HG02678 (cell line): ENCODE measurements around the gene TBC1D24.

Experiments
- ATAC-seq: cut with Tn5 transposase; IDR thresholded peaks from one replicate; pipeline ENCODE4 v1.9.1; 2021; ENCODE audit warnings: mild to moderate bottlenecking, moderate library complexity; ENCODE audit not compliant: unreplicated experiment

Gene TBC1D24

DNA sequence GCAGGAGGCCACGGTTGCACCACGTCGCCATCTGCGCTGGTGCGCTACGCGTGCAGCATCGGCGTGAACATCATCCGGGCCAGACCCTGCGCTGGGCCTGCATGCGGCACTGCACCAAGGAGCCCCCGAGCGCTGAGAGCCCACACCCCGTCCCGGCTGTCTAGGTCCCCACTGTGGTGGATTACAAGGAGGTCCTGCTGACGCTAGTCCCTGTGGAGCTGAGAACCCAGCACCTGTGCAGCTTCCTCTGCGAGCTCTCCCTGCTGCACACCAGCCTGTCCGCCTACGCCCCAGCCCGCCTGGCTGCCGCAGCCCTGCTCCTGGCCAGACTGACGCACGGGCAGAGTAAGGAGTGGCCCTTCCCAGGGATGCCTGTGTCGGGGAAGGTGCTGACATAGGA is 25.8 kb upstream of the TBC1D24 start:
- ATAC-seq = no peak

DNA sequence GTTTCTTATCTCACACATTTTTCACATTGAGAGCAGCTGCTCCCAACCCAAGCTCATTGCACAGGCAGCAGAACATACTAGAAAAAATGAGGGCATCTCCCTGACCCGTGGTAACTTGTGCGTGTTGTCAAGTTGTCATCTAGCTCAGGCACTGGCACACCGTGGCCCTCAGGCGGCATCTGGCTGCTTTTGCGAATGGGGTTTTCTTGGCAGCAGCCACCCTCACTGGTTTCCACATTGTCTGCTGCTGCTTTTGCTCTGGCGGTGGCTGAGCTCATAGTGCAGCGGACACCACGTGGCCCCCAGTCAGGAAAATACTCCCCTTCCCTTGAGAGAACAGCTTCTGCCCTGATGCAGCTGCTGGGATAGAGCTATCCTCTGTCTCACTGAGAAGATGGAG is 24.4 kb upstream of the TBC1D24 start:
- ATAC-seq = no peak

DNA sequence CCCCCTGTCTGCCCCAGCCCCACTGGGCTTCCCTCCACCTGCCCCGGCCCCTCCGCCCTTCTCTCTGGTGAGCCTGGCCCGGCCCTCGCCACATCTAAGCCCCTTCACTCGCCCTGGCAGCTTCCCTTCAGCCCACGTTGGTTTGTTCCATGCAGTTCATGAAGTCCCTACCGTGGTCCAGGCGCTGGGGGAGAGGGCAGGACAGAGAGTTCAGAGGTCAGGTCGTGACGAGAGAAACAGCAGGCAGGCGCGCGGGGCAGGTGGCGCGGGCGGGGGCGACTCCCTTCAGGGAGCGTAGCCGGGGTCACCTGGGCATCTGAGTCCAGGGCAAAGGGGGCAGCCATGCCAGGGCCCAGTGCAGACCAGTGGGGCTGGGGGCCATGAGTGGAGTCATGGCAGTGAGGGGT is 23.9 kb upstream of the TBC1D24 start:
- ATAC-seq = no peak

DNA sequence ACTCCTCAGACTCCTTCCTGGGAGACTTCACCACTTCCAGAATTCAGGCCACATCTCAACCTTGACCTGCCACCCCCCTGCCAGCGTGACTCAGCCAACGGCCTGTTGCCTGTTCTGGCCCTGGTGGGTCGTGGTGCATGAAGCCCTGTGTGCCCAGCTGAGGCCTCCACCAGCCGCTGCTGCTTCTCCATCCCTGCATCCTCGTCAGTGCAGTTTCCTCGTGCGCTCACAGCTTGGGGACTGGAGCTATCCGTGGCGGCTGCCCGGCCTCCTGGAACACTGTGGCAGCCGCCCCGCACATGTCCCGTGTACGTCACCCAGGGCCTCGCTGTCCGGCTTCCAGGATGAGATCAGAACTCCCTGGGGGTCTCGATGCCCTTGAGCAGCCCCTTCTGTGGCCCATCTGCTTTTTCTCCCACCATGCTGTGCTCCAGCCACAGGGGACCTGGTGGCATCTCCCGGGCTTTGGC is 23.0 kb upstream of the TBC1D24 start:
- ATAC-seq = no peak

DNA sequence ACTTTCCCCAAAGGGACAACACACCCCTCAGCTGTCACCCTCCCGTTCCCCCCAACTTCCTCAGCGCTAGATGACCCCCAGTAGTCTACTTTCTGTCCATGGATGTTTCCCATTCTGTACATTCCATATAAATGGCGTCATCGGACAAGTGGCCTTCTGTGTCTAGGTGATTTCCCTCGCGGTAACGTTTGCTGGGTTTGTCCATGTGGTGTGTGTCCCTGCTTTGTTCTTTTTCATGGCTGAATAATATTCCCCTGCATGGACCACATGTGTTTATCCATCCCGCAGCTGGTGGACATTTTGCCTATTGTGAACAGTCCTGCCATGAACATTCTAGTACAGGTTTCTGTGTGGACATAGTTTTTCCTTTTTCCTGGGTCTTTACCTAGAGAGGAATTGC is 22.3 kb upstream of the TBC1D24 start:
- ATAC-seq = no peak

DNA sequence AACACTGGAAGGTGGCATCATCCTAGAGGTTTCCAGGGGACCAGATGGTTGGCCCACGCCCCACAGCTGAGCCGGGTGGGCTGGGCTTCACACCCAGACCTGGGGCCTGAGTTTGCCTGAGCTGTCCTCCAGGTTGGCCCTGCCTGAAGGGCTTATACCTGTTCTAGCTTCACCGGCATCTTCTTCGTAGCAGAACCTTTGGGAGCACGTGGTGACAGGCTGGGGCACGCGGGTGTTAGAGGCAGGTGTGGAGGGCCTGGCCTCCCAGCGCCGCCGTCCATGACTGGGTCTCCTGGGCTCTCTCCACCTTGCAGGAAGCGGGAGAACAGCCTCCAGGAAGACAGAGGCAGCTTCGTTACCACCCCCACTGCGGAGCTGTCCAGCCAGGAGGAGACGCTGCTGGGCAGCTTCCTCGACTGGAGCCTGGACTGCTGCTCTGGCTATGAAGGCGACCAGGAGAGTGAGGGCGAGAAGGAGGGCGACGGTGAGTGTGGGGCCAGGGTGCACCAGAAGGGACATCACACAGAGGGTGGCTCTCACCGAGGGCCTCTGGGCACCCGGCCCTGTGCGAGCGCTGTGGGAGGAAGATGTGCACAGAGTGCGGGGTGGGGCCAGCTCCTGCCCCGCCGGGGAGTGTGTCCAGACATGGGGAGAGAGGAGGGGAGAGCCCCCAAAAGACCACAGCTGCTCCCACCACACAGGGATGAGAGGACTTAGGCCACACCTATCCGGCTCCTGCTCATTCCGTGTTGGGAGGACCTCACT is 19.7 kb upstream of the TBC1D24 start:
- ATAC-seq = no peak

DNA sequence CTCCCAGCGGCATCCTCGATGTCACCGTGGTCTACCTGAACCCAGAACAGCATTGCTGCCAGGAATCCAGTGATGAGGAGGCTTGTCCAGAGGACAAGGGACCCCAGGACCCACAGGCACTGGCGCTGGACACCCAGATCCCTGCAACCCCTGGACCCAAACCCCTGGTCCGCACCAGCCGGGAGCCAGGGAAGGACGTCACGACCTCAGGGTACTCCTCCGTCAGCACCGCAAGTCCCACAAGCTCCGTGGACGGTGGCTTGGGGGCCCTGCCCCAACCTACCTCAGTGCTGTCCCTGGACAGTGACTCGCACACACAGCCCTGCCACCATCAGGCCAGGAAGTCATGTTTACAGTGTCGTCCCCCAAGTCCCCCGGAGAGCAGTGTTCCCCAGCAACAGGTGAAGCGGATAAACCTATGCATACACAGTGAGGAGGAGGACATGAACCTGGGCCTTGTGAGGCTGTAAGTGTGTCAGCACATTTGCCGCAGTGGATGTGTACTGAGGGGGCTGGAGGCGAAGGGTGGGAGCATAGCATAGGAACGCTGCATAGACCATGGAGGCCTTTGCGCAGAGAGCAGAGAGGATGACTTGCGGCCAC is 18.3 kb upstream of the TBC1D24 start:
- no peak for ATAC-seq

DNA sequence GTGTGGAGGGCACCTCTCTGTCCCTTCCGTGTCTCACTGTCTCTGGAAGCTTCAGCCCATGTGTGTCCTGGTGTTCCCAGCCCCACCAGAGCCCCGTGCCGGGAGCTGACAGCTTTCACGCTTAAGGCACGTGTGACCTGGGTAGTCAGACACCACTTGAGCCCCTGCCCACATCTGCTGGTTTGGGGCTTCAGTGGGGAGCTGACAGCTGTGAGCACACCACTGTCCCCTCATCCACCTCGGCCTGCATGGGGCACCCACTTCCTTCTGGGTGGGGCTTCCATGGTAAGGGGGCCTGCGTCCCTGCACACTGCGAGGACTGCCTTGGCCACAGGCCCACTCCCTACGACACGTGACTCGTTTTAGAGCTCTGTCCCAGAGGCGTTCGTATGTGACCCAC is 17.7 kb upstream of the TBC1D24 start:
- no peak for ATAC-seq

DNA sequence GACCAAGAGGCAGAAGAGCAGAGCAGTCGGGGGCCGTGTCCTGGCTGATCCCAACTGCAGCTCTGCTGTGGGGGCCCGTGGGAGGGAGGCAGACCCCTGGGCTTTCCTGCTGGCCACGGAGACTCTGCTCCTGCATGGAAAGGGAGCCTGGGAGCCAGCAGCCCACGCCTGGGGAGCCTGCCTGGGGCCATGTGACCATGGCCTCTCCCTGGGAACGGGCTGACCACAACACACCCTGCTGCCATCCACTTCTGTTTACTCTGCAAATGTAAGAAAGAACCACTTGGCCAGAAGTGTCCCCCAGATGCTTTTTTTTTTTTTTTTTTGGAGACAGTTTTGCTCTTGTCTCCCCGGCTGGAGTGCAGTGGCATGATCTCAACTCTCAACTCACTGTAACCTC is 17.0 kb upstream of the TBC1D24 start:
- ATAC-seq = no peak

DNA sequence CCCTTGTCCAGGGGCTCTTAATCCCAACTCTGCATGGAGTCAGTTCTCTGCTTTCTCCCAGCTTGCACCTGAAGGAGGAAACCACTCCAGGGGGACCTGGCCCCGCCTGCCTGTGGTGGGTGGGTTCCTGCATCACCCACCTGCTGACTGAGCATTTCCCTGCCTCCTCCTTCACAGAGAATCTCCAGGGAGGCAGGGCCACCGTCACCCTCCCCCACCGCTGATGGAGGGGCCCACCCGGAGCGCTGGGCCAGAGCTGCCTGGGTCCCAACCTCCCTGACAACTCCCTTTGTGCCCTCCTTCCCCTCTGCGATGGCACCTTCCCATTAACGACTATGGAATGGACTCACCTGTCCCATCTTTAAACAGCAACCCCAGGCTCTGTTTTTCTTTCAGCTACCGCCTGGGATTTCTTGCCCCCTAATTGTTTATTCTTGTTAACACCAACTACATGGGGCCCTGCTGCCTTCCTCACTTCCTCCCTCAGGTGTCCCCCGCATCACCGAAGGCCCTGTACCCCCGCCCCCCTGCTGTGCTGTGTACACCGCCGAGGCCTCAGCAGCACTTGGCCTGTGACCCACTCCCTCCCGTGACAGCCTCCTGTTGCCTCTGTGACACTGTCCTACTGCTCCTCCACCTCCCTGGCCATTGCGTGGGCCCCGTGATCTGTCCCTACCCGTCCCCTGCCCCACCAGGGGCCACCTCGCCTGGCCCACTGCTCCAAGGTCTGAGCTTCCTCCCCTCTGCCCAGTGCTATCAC is 15.9 kb upstream of the TBC1D24 start:
- ATAC-seq = no peak

DNA sequence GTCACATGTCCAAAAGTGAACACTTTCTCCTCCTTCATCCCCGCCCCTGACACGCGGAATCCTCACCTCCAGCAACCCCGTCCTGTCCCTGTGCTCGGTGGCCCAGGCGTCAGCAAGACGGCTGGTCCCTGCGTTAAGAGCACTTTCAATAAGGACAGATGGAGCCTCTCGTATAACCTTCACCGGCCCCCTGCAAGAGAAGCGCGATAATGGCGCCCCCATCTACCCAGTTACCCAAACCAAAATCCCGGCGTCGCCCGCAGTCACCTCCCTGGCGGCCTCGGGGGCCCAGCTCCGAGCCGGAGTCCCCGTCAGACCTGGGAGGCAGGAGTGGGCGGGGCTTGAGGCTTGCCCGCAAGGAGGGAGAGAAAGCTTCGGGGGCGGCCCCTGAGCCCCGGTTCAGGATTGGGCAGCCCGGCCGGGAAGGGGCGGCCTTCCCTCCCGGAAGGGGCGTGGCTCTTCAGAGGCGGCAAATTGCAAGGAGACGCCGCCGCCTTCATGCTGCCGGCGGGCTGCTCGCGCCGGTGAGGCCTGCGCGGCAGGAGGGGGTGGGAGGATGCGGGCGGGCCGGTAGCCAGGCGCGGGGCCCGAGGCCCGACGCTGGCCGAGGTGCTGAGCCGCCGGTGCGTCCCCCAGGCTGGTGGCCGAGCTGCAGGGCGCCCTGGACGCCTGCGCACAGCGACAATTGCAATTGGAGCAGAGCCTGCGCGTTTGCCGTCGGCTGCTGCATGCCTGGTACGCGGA is 15.1 kb upstream of the TBC1D24 start, which contains the start of gene TEDC2:
Gene TEDC2 (plus strand): TSS at position 463 of the 744 bp plus-strand sequence. CDS start 36 bp downstream, at position 499.
- peak; percentile 89 for ATAC-seq

DNA sequence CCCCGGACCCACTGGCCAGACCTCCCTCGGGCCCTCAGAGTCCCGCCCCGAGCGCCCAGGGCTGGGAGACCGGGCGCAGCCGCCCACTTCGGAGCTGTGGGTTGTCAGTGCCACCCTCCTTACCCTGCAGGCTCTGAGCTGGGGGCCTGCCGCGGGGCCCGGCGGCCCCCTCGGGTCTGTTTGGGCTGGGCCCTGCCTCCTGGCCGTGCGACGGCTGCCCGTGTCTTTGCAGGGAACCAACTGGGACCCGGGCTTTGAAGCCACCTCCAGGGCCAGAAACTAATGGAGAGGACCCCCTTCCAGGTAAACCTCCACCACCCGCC is 14.6 kb upstream of the TBC1D24 start:
- no peak for ATAC-seq

DNA sequence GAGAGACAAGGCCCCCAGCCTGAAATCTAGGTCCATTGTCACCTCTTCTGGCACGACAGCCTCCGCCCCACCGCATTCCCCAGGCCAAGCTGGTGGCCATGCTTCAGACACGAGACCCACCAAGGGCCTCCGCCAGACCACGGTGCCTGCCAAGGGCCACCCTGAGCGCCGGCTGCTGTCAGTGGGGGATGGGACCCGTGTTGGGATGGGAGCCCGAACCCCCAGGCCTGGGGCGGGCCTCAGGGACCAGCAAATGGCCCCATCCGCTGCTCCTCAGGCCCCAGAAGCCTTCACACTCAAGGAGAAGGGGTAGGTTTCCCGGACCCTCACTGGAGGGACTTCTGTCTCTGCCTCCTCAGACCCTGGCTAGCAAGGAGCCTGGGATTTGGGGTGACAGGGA is 14.0 kb upstream of the TBC1D24 start:
- ATAC-seq = no peak

DNA sequence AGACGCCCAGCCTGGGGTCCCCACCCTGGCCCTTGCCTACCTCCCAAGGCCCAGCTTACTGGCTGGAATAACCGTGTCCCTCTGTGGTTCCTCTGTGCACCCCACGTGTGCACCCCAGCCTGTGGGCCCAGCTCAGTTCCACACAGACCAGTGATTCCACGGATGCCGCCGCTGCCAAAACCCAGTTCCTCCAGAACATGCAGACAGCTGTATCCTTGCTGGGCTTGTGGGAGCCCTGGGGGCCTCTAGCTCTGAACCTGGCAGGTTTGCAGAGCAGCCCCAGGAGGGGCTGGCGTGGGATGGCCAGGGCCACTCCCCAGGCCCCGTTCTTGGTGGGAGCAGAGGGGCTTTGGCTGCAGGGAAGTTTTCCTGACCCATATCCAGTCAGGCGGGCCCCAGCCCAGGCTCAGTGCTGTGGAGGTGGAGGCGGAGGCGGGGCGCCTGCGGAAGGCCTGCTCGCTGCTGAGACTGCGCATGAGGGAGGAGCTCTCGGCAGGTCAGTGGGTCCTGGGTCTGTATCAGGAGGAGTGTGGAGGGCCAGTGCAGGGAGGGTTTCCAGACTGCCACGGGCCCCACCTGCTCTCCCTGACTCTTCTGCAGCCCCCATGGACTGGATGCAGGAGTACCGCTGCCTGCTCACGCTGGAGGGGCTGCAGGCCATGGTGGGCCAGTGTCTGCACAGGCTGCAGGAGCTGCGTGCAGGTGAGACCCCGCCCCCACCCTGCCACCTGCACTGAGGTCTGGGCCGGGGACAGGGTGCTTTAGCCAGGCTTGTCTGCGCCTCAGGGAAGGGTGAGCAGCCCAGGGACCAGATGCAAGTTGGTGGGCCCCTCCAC is 12.7 kb upstream of the TBC1D24 start:
- ATAC-seq = no peak

DNA sequence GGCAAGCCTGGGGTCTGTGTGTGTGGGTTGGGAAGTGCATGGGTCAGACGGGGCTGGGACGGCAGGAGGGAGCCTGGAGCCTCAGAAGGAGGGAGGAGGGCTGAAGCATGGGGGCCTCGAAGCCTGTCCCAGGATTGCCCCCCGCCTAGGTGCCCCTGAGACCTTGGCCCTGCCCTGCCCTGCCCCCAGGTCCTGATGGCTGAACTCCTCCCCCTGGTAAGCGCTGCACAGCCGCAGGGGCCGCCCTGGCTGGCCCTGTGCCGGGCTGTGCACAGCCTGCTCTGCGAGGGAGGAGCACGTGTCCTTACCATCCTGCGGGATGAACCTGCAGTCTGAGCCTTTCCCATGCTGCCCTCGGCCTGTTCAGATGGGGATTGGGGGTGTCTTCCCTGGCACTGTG is 10.6 kb upstream of the TBC1D24 start:
- no peak for ATAC-seq

DNA sequence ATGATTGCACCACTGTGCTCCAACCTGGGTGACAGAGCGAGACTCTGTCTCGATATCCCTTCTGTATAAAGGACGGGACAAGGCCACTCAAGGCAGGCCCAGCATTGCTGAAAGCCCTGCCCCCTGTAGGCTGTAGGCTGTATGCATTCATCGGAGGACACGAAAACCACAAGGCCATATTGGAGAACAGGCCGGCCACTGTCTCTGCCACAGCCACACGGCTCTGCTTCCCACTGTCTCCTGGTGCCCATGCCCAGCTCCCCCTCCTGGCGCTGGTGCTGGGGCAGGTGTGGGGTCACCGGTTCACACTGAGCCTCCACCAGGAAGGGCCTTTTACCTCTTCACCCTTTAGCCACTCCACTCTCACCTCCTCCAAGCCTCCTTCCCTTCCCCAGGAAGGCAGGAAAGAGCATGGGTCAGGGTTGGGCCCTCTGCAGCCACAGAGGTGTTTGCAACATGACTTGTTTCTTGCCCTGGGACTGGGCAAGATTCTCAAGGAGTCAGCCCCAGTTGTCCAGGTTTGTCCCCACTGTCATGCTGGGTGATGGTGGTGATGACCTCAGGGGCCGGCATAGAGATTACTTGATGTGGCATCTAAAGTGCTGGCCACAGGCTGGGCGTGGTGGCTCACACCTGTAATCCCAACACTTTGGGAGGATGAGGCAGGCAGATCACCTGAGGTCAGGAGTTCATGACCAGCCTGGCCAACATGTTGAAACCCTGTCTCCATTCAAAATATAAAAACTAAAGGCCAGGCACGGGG is 9.1 kb upstream of the TBC1D24 start:
- ATAC-seq = no peak

DNA sequence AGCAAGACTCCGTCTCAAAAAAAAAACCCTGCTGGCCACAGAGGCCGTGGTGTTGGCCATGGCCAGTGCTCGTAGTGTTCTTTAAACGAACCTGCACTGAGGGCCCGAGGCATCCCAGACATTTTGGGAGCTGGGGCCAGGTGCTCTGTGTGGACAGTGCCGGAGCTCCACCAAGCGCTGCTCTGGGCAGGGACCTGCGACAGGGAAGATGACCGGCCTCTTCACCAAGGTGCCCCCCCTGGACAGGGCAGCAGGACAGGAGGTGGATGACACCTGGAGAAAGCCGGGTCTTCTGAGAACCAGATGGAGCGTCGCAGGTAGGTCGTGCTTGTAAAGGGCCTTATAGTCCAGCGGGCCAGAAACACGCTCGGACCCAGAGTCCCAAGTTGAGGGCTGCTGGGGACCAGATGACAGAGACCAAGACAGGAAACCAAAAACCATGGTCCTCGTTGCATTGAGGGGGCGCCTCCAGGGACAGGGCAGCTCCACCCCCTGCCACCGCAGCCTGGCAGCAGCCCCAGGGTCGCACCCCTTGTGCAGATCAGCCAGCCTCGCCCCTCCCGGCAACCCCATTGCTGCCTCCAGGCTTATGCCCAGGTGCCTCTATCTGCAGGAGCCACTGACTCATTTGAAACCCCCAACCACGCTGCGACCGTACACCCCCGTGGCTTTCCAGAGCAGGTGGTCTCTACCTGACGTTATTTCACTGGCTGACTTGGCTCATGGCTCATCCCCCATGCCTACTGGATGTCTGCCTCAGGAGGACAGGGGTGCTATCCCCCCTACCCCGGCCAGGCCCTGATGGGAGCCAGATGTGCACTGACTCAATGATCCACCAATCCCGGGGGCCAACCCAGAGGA is 8.0 kb upstream of the TBC1D24 start:
- no peak for ATAC-seq

DNA sequence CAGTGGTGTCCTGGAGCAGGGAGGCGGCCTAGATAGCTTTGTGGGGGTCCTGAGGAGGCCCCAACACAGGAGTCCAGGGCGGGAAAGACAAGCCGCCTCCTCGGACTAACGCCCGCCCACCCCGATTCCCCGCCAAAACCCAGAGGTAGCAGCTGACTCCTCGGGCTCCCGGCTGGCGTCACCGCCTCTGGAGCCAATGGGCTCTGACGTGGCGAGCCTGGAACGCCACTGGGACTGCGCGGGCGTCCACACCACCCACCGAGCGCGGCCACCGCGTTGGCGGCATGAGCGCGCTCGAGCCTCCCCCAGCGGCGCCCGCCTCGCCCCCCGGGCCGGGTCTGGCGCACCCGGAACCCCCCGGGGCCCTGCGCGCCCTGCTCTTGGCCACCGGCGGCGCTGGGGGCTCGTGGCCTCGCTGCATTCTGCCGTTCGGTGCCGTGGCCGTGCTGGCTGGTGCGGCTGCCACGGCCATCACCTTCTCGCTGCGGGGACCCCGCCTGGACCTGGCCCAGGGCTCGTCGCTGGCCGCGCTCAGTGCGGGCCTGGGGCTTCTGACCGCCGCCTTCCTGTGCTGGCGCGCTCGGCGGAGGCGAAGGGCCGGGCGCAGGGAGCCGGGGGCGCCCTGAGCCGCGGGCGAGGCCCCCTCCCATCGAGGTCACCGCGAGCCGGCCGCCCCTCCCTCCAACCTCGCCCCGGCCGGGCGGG is 7.2 kb upstream of the TBC1D24 start:
- ATAC-seq = no peak
